Lower lobe of right lung (tissue), 2 donors: ENCODE results near the gene KAZALD1. TPM values are rescaled to one million over a fixed set of nuclear protein-coding genes. Genes with fewer than 3 reads are reported as not detected.

Experiments used
- ATAC-seq, 2 donors: fragments of 200-7000 bp; cut with Tn5 transposase; one replicate each; pipeline ENCODE4 v1.9.1; 2020 to 2022; ENCODE audit warnings: mild to moderate bottlenecking in 2 of 2, moderate library complexity in 2 of 2
- DNase-seq: peaks from one replicate; pipeline ENCODE4 v3.0.0-alpha.2; 2020
- H3K27ac ChIP-seq: fragments of 200-600 bp; one replicate; pipeline ENCODE4 v1.8.0; 2022
- H3K27me3 ChIP-seq: fragments of 200-600 bp; one replicate; pipeline ENCODE4 v1.8.0; 2022; ENCODE audit warnings: low read depth
- H3K36me3 ChIP-seq: fragments of 200-600 bp; one replicate; pipeline ENCODE4 v1.8.0; 2022; ENCODE audit warnings: mild to moderate bottlenecking
- H3K4me1 ChIP-seq: fragments of 200-600 bp; one replicate; pipeline ENCODE4 v1.8.0; 2022
- H3K4me3 ChIP-seq: fragments of 200-600 bp; one replicate; pipeline ENCODE4 v1.8.0; 2022; ENCODE audit warnings: mild to moderate bottlenecking
- H3K9me3 ChIP-seq: fragments of 200-600 bp; one replicate; pipeline ENCODE4 v1.8.0; 2022
- CTCF ChIP-seq: fragments of 200-600 bp; IDR thresholded peaks from one replicate; pipeline ENCODE4 v1.8.0; 2022; ENCODE audit warnings: antibody characterized with exemption, mild to moderate bottlenecking
- intact Hi-C: fragments of 100-400 bp; cut with DNase I; formaldehyde crosslinking; loops from one replicate; pipeline ENCODE4 v1.11.0; 2022
- total RNA-seq: library from RNA; stranded (reverse); fragmentation: NEBNext Ultra II Directional; extraction: Animal tissue kit (Norgen Biotek cat#: 25700); gene quantifications from one replicate; pipeline ENCODE4 v1.2.1, GENCODE V29; 2021
- donor health status: DM: no; HTN: yes; CAD: no; lungs with severe emphysema.

Gene KAZALD1
- total RNA-seq, 1 donor from 2014 or later = 9.9 TPM

- H3K27me3 ChIP-seq = peaks cover 86% of the 10 kb centered on the region
- no peak for DNase-seq
- no peak for ATAC-seq
- H3K4me1 ChIP-seq = no peaks in the 10 kb centered on the region
- no peak for TF ChIP-seq CTCF
- intact Hi-C loops = no loop called here
- no peaks in the 10 kb centered on the region for H3K9me3 ChIP-seq
- no peak overlapping the region for H3K27ac ChIP-seq
- H3K4me3 ChIP-seq = no peak overlapping the region
- H3K36me3 ChIP-seq = no peaks in the 10 kb centered on the region
Observed at GRCh38 chr10:101090597-101090996, 28.8 kb downstream of the KAZALD1 start.

GRCh38 chr10:101091546-101092290 lies 29.9 kb downstream of the KAZALD1 start:
- no peak for DNase-seq
- no peak overlapping the region for H3K4me3 ChIP-seq
- H3K4me1 ChIP-seq = no peaks in the 10 kb centered on the region
- TF ChIP-seq CTCF = no peak
- H3K27ac ChIP-seq = no peak overlapping the region
- peaks cover 93% of the 10 kb centered on the region for H3K27me3 ChIP-seq
- ATAC-seq = no peak
- H3K36me3 ChIP-seq = no peaks in the 10 kb centered on the region
- no peaks in the 10 kb centered on the region for H3K9me3 ChIP-seq
- intact Hi-C loops = no loop called here

GRCh38 chr10:101092881-101093354 lies 31.1 kb downstream of the KAZALD1 start:
- Histone ChIP-seq H3K4me3 (no peak overlapping the region), H3K27ac (no peak overlapping the region), H3K4me1 (no peaks in the 10 kb centered on the region), H3K27me3 (peaks cover 91% of the 10 kb centered on the region), H3K36me3 (no peaks in the 10 kb centered on the region), H3K9me3 (no peaks in the 10 kb centered on the region)
- ATAC-seq (no peak), DNase-seq (no peak)
- intact Hi-C loops = no loop called here
- no peak for TF ChIP-seq CTCF

GRCh38 chr10:101094121-101094879 lies 32.5 kb downstream of the KAZALD1 start:
- Histone ChIP-seq H3K27me3 (peaks cover 89% of the 10 kb centered on the region), H3K4me3 (no peak overlapping the region), H3K9me3 (no peaks in the 10 kb centered on the region), H3K36me3 (no peaks in the 10 kb centered on the region), H3K4me1 (no peaks in the 10 kb centered on the region), H3K27ac (no peak overlapping the region)
- ATAC-seq (no peak), DNase-seq (no peak)
- intact Hi-C loops = no loop called here
- no peak for TF ChIP-seq CTCF

GRCh38 chr10:101095004-101095403 lies 33.2 kb downstream of the KAZALD1 start:
- no peaks in the 10 kb centered on the region for H3K9me3 ChIP-seq
- DNase-seq = no peak
- no peak overlapping the region for H3K27ac ChIP-seq
- no peak overlapping the region for H3K4me3 ChIP-seq
- intact Hi-C loops = no loop called here
- TF ChIP-seq CTCF = no peak
- peaks cover 90% of the 10 kb centered on the region for H3K27me3 ChIP-seq
- ATAC-seq = no peak
- no peaks in the 10 kb centered on the region for H3K36me3 ChIP-seq
- no peaks in the 10 kb centered on the region for H3K4me1 ChIP-seq
